HEK293 (cell line): Measurements from ENCODE around the gene TPM4.

Experiments used
- CTCF ChIA-PET: fragments of 350-600 bp; formaldehyde crosslinking; extraction: SDS; loops from one replicate; lab custom pipeline; 2021; ENCODE audit warnings: antibody characterized with exemption; lab: Yijun Ruan, JAX
- POLR2A ChIA-PET: fragments of 300-600 bp; formaldehyde crosslinking; extraction: SDS; loops from one replicate; lab custom pipeline; 2020; ENCODE audit warnings: antibody characterized with exemption, inconsistent platforms; lab: Yijun Ruan, JAX
- H3K27ac ChIP-seq: fragments of 200-500 bp; sonication (Bioruptor generic); 2 replicates; pipeline ENCODE4 v1.5.1; 2014; ENCODE audit warnings: low read depth, low read length, control low read depth, inconsistent platforms; ENCODE audit errors: extremely low read depth
- H3K36me3 ChIP-seq, 2 experiments: fragments of 200-500 bp in 1 of 2; sonication (Bioruptor generic) in 1 of 2; 1 replicate in 1 of 2; 2 replicates in 1 of 2; pipeline ENCODE4 v1.5.1; 2014 to 2017; ENCODE audit warnings: inconsistent platforms in 2 of 2, low read length in 2 of 2; ENCODE audit not compliant: control insufficient read depth in 2 of 2, insufficient read depth in 1 of 2
- H3K4me1 ChIP-seq: fragments of 200-500 bp; sonication (Bioruptor generic); 2 replicates; pipeline ENCODE4 v1.5.1; 2014; ENCODE audit warnings: mild to moderate bottlenecking, low read length, inconsistent platforms; ENCODE audit not compliant: control insufficient read depth, insufficient read depth
- H3K4me3 ChIP-seq: 2 replicates; pipeline ENCODE4 v1.5.1; 2011; ENCODE audit warnings: low read depth, mild to moderate bottlenecking, control low read depth, low read length, moderate library complexity
- H3K9me3 ChIP-seq: fragments of 200-500 bp; sonication (Bioruptor generic); 2 replicates; pipeline ENCODE4 v1.5.1; 2014; ENCODE audit warnings: low read depth, low read length, inconsistent platforms; ENCODE audit not compliant: control insufficient read depth, insufficient read depth
- BCL11A ChIP-seq: fragments of 450-650 bp; formaldehyde crosslinking; IDR thresholded peaks from 2 replicates; pipeline ENCODE4 v1.5.1; 2016; ENCODE audit warnings: low read depth, missing biosample characterization, missing genetic modification characterization
- CTCF ChIP-seq: fragments of 450-650 bp; formaldehyde crosslinking; IDR thresholded peaks from 2 replicates; pipeline ENCODE4 v1.5.1; 2016; ENCODE audit warnings: missing biosample characterization, missing genetic modification characterization
- GFI1B ChIP-seq: fragments of 450-650 bp; formaldehyde crosslinking; IDR thresholded peaks from 2 replicates; pipeline ENCODE4 v1.5.1; 2016; ENCODE audit warnings: missing biosample characterization, missing genetic modification characterization
- GLIS2 ChIP-seq: fragments of 450-650 bp; formaldehyde crosslinking; IDR thresholded peaks from 2 replicates; pipeline ENCODE4 v1.5.1; 2016; ENCODE audit warnings: missing biosample characterization, missing genetic modification characterization
- HOXC10 ChIP-seq: sonication (generic); formaldehyde crosslinking; IDR thresholded peaks from 2 replicates; pipeline ENCODE4 v1.8.1; 2023; ENCODE audit warnings: mild to moderate bottlenecking, missing genetic modification reagents
- PBX3 ChIP-seq: sonication (generic); formaldehyde crosslinking; IDR thresholded peaks from 2 replicates; pipeline ENCODE4 v1.8.1; 2022; ENCODE audit warnings: mild to moderate bottlenecking, moderate library complexity, missing genetic modification reagents
- SP2 ChIP-seq: fragments of 450-650 bp; formaldehyde crosslinking; IDR thresholded peaks from 2 replicates; pipeline ENCODE4 v1.5.1; 2016; ENCODE audit warnings: missing biosample characterization, missing genetic modification characterization
- SP3 ChIP-seq: fragments of 450-650 bp; formaldehyde crosslinking; IDR thresholded peaks from 2 replicates; pipeline ENCODE4 v1.5.1; 2016; ENCODE audit warnings: missing biosample characterization, missing genetic modification characterization
- TCF7L2 ChIP-seq: IDR thresholded peaks from 2 replicates; pipeline ENCODE4 v1.6.1; 2011; ENCODE audit warnings: low read depth, mild to moderate bottlenecking, inconsistent platforms, low read length, moderate library complexity, borderline replicate concordance
- TRIM28 ChIP-seq: IDR thresholded peaks from 2 replicates; pipeline ENCODE4 v1.6.1; 2011; ENCODE audit warnings: low read length, control low read depth, borderline replicate concordance
- ZBTB21 ChIP-seq: fragments of 450-650 bp; formaldehyde crosslinking; IDR thresholded peaks from 2 replicates; pipeline ENCODE4 v1.5.1; 2017; ENCODE audit warnings: missing biosample characterization, missing genetic modification characterization
- ZBTB26 ChIP-seq: fragments of 450-650 bp; formaldehyde crosslinking; optimal IDR thresholded peaks from 2 replicates; pipeline ENCODE3; 2016; ENCODE audit warnings: missing biosample characterization, mild to moderate bottlenecking, missing genetic modification characterization
- ZBTB6 ChIP-seq: fragments of 450-650 bp; formaldehyde crosslinking; IDR thresholded peaks from 2 replicates; pipeline ENCODE4 v1.5.1; 2017; ENCODE audit warnings: missing biosample characterization, missing genetic modification characterization
- ZFP41 ChIP-seq: fragments of 450-650 bp; formaldehyde crosslinking; IDR thresholded peaks from 2 replicates; pipeline ENCODE4 v1.5.1; 2016; ENCODE audit warnings: missing biosample characterization, missing genetic modification characterization, borderline replicate concordance
- ZIC2 ChIP-seq: fragments of 450-650 bp; formaldehyde crosslinking; IDR thresholded peaks from 2 replicates; pipeline ENCODE4 v1.5.1; 2016; ENCODE audit warnings: missing biosample characterization, missing genetic modification characterization
- ZNF121 ChIP-seq: fragments of 450-650 bp; formaldehyde crosslinking; IDR thresholded peaks from 2 replicates; pipeline ENCODE4 v1.5.1; 2016; ENCODE audit warnings: missing biosample characterization, missing genetic modification characterization
- ZNF140 ChIP-seq: fragments of 450-650 bp; formaldehyde crosslinking; IDR thresholded peaks from 2 replicates; pipeline ENCODE4 v1.5.1; 2016; ENCODE audit warnings: missing biosample characterization, missing genetic modification characterization
- ZNF146 ChIP-seq: fragments of 450-650 bp; formaldehyde crosslinking; IDR thresholded peaks from 2 replicates; pipeline ENCODE4 v1.5.1; 2016; ENCODE audit warnings: missing biosample characterization, missing genetic modification characterization
- ZNF174 ChIP-seq: fragments of 450-650 bp; formaldehyde crosslinking; IDR thresholded peaks from 2 replicates; pipeline ENCODE4 v1.5.0; 2017; ENCODE audit warnings: missing biosample characterization, mild to moderate bottlenecking, missing genetic modification characterization
- ZNF2 ChIP-seq: fragments of 450-650 bp; formaldehyde crosslinking; IDR thresholded peaks from 2 replicates; pipeline ENCODE4 v1.5.1; 2016; ENCODE audit warnings: missing biosample characterization, missing genetic modification characterization
- ZNF292 ChIP-seq: fragments of 450-650 bp; formaldehyde crosslinking; IDR thresholded peaks from 2 replicates; pipeline ENCODE4 v1.5.1; 2016; ENCODE audit warnings: low read depth, missing biosample characterization, missing genetic modification characterization, borderline replicate concordance
- ZNF37A ChIP-seq: fragments of 450-650 bp; IDR thresholded peaks from 2 replicates; pipeline ENCODE4 v1.5.1; 2018; ENCODE audit warnings: missing biosample characterization, missing genetic modification characterization
- ZNF416 ChIP-seq: fragments of 450-650 bp; formaldehyde crosslinking; IDR thresholded peaks from 2 replicates; pipeline ENCODE4 v1.5.1; 2016; ENCODE audit warnings: missing biosample characterization, missing genetic modification characterization
- ZNF488 ChIP-seq: fragments of 450-650 bp; formaldehyde crosslinking; IDR thresholded peaks from 2 replicates; pipeline ENCODE4 v1.5.1; 2016; ENCODE audit warnings: missing biosample characterization, missing genetic modification characterization
- ZNF555 ChIP-seq: fragments of 450-650 bp; formaldehyde crosslinking; conservative IDR thresholded peaks from 2 replicates; pipeline ENCODE4 v1.5.1; 2017; ENCODE audit warnings: missing biosample characterization, mild to moderate bottlenecking, missing genetic modification characterization, inconsistent platforms
- ZNF596 ChIP-seq: fragments of 450-650 bp; IDR thresholded peaks from 2 replicates; pipeline ENCODE4 v1.5.0; 2018; ENCODE audit warnings: missing biosample characterization, mild to moderate bottlenecking, missing genetic modification characterization, moderate library complexity
- ZNF76 ChIP-seq: fragments of 450-650 bp; formaldehyde crosslinking; IDR thresholded peaks from 2 replicates; pipeline ENCODE4; 2016; ENCODE audit warnings: low read depth, missing biosample characterization, missing genetic modification characterization, borderline replicate concordance
- ZNF785 ChIP-seq: fragments of 450-650 bp; formaldehyde crosslinking; IDR thresholded peaks from 2 replicates; pipeline ENCODE4 v1.5.1; 2016; ENCODE audit warnings: missing biosample characterization, missing genetic modification characterization

The TPM4 gene

GRCh38 chr19:16076154-16076957 lies at the start of gene TPM4 (continued):
- TF ChIP-seq PBX3 (peak; percentile 88; the same call in 1 of the 2 replicates), HOXC10 (CRISPR knock-in tag) (peak; percentile 69; the same call in 1 of the 2 replicates), GLIS2 (tag by site-specific recombination) (peak; percentile 86), ZNF37A (tag by site-specific recombination) (no peak), ZBTB6 (peak; percentile 84), ZNF292 (tag by site-specific recombination) (no peak), SP3 (peak; percentile 89)

GRCh38 chr19:16026756-16027155 lies 49.5 kb upstream of the TPM4 start:
- no peak for TF ChIP-seq ZIC2 (tag by site-specific recombination)
- no peak for TF ChIP-seq TRIM28
- no peak for TF ChIP-seq ZBTB21 (tag by site-specific recombination)
- ChIA-PET CTCF (interaction anchor here (0.6 to 1.0 kb wide), 3 partner anchors 9 to 878 kb away, joined by 3 to 4 read pairs (median 3); no protein-coding TSS in a partner anchor), POLR2A (interaction anchor here (0.5 to 0.6 kb wide), 3 partner anchors 41 to 465 kb away, joined by 3 to 6 read pairs (median 5); no protein-coding TSS in a partner anchor)
- no peaks in the 10 kb centered on the region for H3K36me3 ChIP-seq
- H3K9me3 ChIP-seq, result no peaks in the 10 kb centered on the region
- no peak overlapping the region for H3K4me3 ChIP-seq
- H3K27ac ChIP-seq, result no peak overlapping the region
- no peaks in the 10 kb centered on the region for H3K4me1 ChIP-seq

- Histone ChIP-seq H3K27ac (no peak overlapping the region), H3K9me3 (no peaks in the 10 kb centered on the region), H3K4me1 (no peaks in the 10 kb centered on the region), H3K36me3 (no peaks in the 10 kb centered on the region), H3K4me3 (no peak overlapping the region)
- TF ChIP-seq TCF7L2 (no peak), ZNF785 (tag by site-specific recombination) (no peak), ZNF140 (tag by site-specific recombination) (no peak), ZNF416 (tag by site-specific recombination) (no peak), ZNF596 (tag by site-specific recombination) (no peak), ZBTB26 (tag by site-specific recombination) (no peak), GFI1B (tag by site-specific recombination) (no peak), ZNF488 (no peak), ZNF555 (tag by site-specific recombination) (no peak), CTCF (tag by site-specific recombination) (no peak), SP2 (tag by site-specific recombination) (no peak), ZNF146 (tag by site-specific recombination) (no peak), ZNF121 (tag by site-specific recombination) (no peak), BCL11A (no peak), ZNF76 (no peak), ZNF174 (tag by site-specific recombination) (no peak), ZFP41 (no peak), ZNF2 (tag by site-specific recombination) (no peak)
- CTCF ChIA-PET, result interaction anchor here (0.9 kb wide), 1 partner anchor 14 kb away, joined by 3 read pairs; no protein-coding TSS in a partner anchor
- POLR2A ChIA-PET, result interaction anchor here (0.6 kb wide), 1 partner anchor 42 kb away, joined by 3 read pairs; no protein-coding TSS in a partner anchor
Observed at GRCh38 chr19:16027528-16027927, 48.8 kb upstream of the TPM4 start.
